ENCODE results near the gene EXTL2.
A peak's percentile ranks its signal among the peaks of the same experiment; 100 is the strongest.

EXTL2 gene

GRCh38 chr1:100924991-100925390 is 30.3 kb upstream of the EXTL2 start:
- Mint-ChIP-seq H3K9me3 (peaks cover 9% of the 10 kb centered on the region), H3K4me1 (peaks cover 33% of the 10 kb centered on the region), H3K36me3 (peaks cover 43% of the 10 kb centered on the region), H3K27ac (peak overlapping the region; percentile 68), H3K4me3 (no peak overlapping the region), H3K27me3 (no peaks in the 10 kb centered on the region)
- DNase-seq = no peak
- CTCF ChIA-PET = interaction anchor here (0.9 to 10.1 kb wide), 4 partner anchors 80 to 364 kb away, joined by 3 to 115 read pairs (median 8); no protein-coding TSS in a partner anchor

- peak overlapping the region; percentile 44 for H3K27ac Mint-ChIP-seq
- H3K36me3 Mint-ChIP-seq = peaks cover 40% of the 10 kb centered on the region
- CTCF ChIA-PET = interaction anchor here (0.6 to 10.1 kb wide), 5 partner anchors 26 to 365 kb away, joined by 3 to 115 read pairs (median 3); no protein-coding TSS in a partner anchor
- H3K27me3 Mint-ChIP-seq = no peaks in the 10 kb centered on the region
- peaks cover 9% of the 10 kb centered on the region for H3K9me3 Mint-ChIP-seq
- no peak overlapping the region for H3K4me3 Mint-ChIP-seq
- no peak for DNase-seq
- H3K4me1 Mint-ChIP-seq = peaks cover 26% of the 10 kb centered on the region
Observed at GRCh38 chr1:100924212-100924611, 29.6 kb upstream of the EXTL2 start.

GRCh38 chr1:100921110-100921706 is 26.6 kb upstream of the EXTL2 start:
- H3K4me1 Mint-ChIP-seq = peaks cover 22% of the 10 kb centered on the region
- no peak for DNase-seq
- H3K27ac Mint-ChIP-seq = peak overlapping the region; percentile 75
- H3K9me3 Mint-ChIP-seq = peaks cover 8% of the 10 kb centered on the region
- no peaks in the 10 kb centered on the region for H3K27me3 Mint-ChIP-seq
- no peak overlapping the region for H3K4me3 Mint-ChIP-seq
- CTCF ChIA-PET = interaction anchor here (0.6 to 10.1 kb wide), 11 partner anchors 13 to 436 kb away, joined by 3 to 115 read pairs (median 3); no protein-coding TSS in a partner anchor
- peaks cover 58% of the 10 kb centered on the region for H3K36me3 Mint-ChIP-seq

GRCh38 chr1:100912019-100912418 is 17.4 kb upstream of the EXTL2 start:
- peaks cover 62% of the 10 kb centered on the region for H3K36me3 Mint-ChIP-seq
- CTCF ChIA-PET = no interaction called here
- H3K4me1 Mint-ChIP-seq = peaks cover 15% of the 10 kb centered on the region
- no peaks in the 10 kb centered on the region for H3K9me3 Mint-ChIP-seq
- H3K27ac Mint-ChIP-seq = no peak overlapping the region
- H3K4me3 Mint-ChIP-seq = no peak overlapping the region
- no peaks in the 10 kb centered on the region for H3K27me3 Mint-ChIP-seq
- DNase-seq = no peak

GRCh38 chr1:100909018-100909417 is 14.4 kb upstream of the EXTL2 start:
- H3K27ac Mint-ChIP-seq = no peak overlapping the region
- H3K4me1 Mint-ChIP-seq = peaks cover 19% of the 10 kb centered on the region
- H3K4me3 Mint-ChIP-seq = no peak overlapping the region
- DNase-seq = no peak
- CTCF ChIA-PET = interaction anchor here (0.7 to 1.9 kb wide), 6 partner anchors 12 to 383 kb away, joined by 3 to 5 read pairs (median 3); no protein-coding TSS in a partner anchor
- H3K36me3 Mint-ChIP-seq = peaks cover 69% of the 10 kb centered on the region
- no peaks in the 10 kb centered on the region for H3K27me3 Mint-ChIP-seq
- H3K9me3 Mint-ChIP-seq = peaks cover 3% of the 10 kb centered on the region

GRCh38 chr1:100907887-100908286 is 13.2 kb upstream of the EXTL2 start:
- Mint-ChIP-seq H3K27ac (no peak overlapping the region), H3K4me3 (no peak overlapping the region), H3K9me3 (peaks cover 3% of the 10 kb centered on the region), H3K4me1 (peaks cover 16% of the 10 kb centered on the region), H3K36me3 (peaks cover 64% of the 10 kb centered on the region), H3K27me3 (no peaks in the 10 kb centered on the region)
- no peak for DNase-seq
- CTCF ChIA-PET = interaction anchor here (1.9 kb wide), 1 partner anchor 229 kb away, joined by 5 read pairs; no protein-coding TSS in a partner anchor

- CTCF ChIA-PET = interaction anchor here (0.7 to 1.2 kb wide), 3 partner anchors 8 to 410 kb away, joined by 3 read pairs; no protein-coding TSS in a partner anchor
- peaks cover 26% of the 10 kb centered on the region for H3K4me1 Mint-ChIP-seq
Observed at GRCh38 chr1:100905181-100905580, 10.5 kb upstream of the EXTL2 start.

GRCh38 chr1:100904528-100904927 is 9.9 kb upstream of the EXTL2 start:
- Mint-ChIP-seq H3K9me3 (peaks cover 3% of the 10 kb centered on the region), H3K4me1 (peaks cover 30% of the 10 kb centered on the region)

More at GRCh38 chr1:100905181-100905580, 10.5 kb upstream of the EXTL2 start:
- Mint-ChIP-seq H3K4me3 (no peak overlapping the region), H3K27ac (no peak overlapping the region), H3K36me3 (peaks cover 62% of the 10 kb centered on the region), H3K27me3 (no peaks in the 10 kb centered on the region), H3K9me3 (peaks cover 3% of the 10 kb centered on the region)
- DNase-seq = no peak

GRCh38 chr1:100903777-100904176 is 9.1 kb upstream of the EXTL2 start:
- Mint-ChIP-seq H3K27me3 (no peaks in the 10 kb centered on the region), H3K9me3 (peaks cover 3% of the 10 kb centered on the region), H3K4me1 (peaks cover 37% of the 10 kb centered on the region), H3K27ac (no peak overlapping the region), H3K36me3 (peaks cover 68% of the 10 kb centered on the region), H3K4me3 (no peak overlapping the region)
- CTCF ChIA-PET = no interaction called here
- DNase-seq = no peak

More at GRCh38 chr1:100904528-100904927, 9.9 kb upstream of the EXTL2 start:
- no peak overlapping the region for H3K27ac Mint-ChIP-seq
- no peaks in the 10 kb centered on the region for H3K27me3 Mint-ChIP-seq
- no peak for DNase-seq
- CTCF ChIA-PET = no interaction called here
- peaks cover 67% of the 10 kb centered on the region for H3K36me3 Mint-ChIP-seq
- H3K4me3 Mint-ChIP-seq = no peak overlapping the region

- Mint-ChIP-seq H3K4me1 (peaks cover 42% of the 10 kb centered on the region), H3K36me3 (peaks cover 66% of the 10 kb centered on the region)
- CTCF ChIA-PET = no interaction called here
Observed at GRCh38 chr1:100902365-100902764, 7.7 kb upstream of the EXTL2 start.

GRCh38 chr1:100896481-100896982 is 1.9 kb upstream of the EXTL2 start:
- H3K4me3 Mint-ChIP-seq = peak overlapping the region; percentile 100
- H3K9me3 Mint-ChIP-seq = peaks cover 4% of the 10 kb centered on the region
- CTCF ChIA-PET = no interaction called here
- H3K27ac Mint-ChIP-seq = peak overlapping the region; percentile 97
- peaks cover 52% of the 10 kb centered on the region for H3K4me1 Mint-ChIP-seq
- peaks cover 47% of the 10 kb centered on the region for H3K36me3 Mint-ChIP-seq
- H3K27me3 Mint-ChIP-seq = peaks cover 4% of the 10 kb centered on the region
- peak; percentile 68 for DNase-seq

More at GRCh38 chr1:100902365-100902764, 7.7 kb upstream of the EXTL2 start:
- H3K27me3 Mint-ChIP-seq = no peaks in the 10 kb centered on the region
- DNase-seq = no peak
- no peak overlapping the region for H3K4me3 Mint-ChIP-seq
- H3K9me3 Mint-ChIP-seq = peaks cover 3% of the 10 kb centered on the region
- H3K27ac Mint-ChIP-seq = no peak overlapping the region

- Mint-ChIP-seq H3K27me3 (peaks cover 4% of the 10 kb centered on the region), H3K4me1 (peaks cover 52% of the 10 kb centered on the region), H3K4me3 (peak within 1 kb of the TSS; percentile 100)
Observed at GRCh38 chr1:100895540-100896480, 1.2 kb upstream of the EXTL2 start, which contains the start of gene SLC30A7. Gene SLC30A7 (plus strand): TSS chr1:100896090. CDS start chr1:100896263, 173 bp downstream.

GRCh38 chr1:100893718-100894117 is 924 bp downstream of the EXTL2 start:
- H3K27ac Mint-ChIP-seq = no peak overlapping the region

More at GRCh38 chr1:100895540-100896480, 1.2 kb upstream of the EXTL2 start, which contains the start of gene SLC30A7:
- H3K36me3 Mint-ChIP-seq = peaks cover 47% of the 10 kb centered on the region
- H3K27ac Mint-ChIP-seq = peak within 1 kb of the TSS; percentile 97
- CTCF ChIA-PET = interaction anchor here (0.7 to 1.8 kb wide), 3 partner anchors 10 to 417 kb away, joined by 3 to 6 read pairs (median 3); no protein-coding TSS in a partner anchor
- DNase-seq = peak; percentile 96
- H3K9me3 Mint-ChIP-seq = peaks cover 10% of the 10 kb centered on the region

GRCh38 chr1:100892554-100892953 is 2.1 kb downstream of the EXTL2 start:
- H3K36me3 Mint-ChIP-seq = peaks cover 34% of the 10 kb centered on the region
- H3K27me3 Mint-ChIP-seq = peaks cover 4% of the 10 kb centered on the region
- H3K9me3 Mint-ChIP-seq = peaks cover 32% of the 10 kb centered on the region
- DNase-seq = no peak
- H3K4me3 Mint-ChIP-seq = no peak overlapping the region
- peaks cover 31% of the 10 kb centered on the region for H3K4me1 Mint-ChIP-seq
- CTCF ChIA-PET = no interaction called here
- H3K27ac Mint-ChIP-seq = no peak overlapping the region

More at GRCh38 chr1:100893718-100894117, 924 bp downstream of the EXTL2 start:
- CTCF ChIA-PET = no interaction called here
- H3K36me3 Mint-ChIP-seq = peaks cover 41% of the 10 kb centered on the region
- peaks cover 4% of the 10 kb centered on the region for H3K27me3 Mint-ChIP-seq
- H3K9me3 Mint-ChIP-seq = peaks cover 29% of the 10 kb centered on the region
- H3K4me3 Mint-ChIP-seq = peak overlapping the region; percentile 48
- no peak for DNase-seq
- H3K4me1 Mint-ChIP-seq = peaks cover 41% of the 10 kb centered on the region
